Endometrium (tissue), 2 donors: ENCODE measurements around the gene CLPTM1.

Experiments used
- FAIRE-seq: peaks from 2 replicates; lab custom pipeline; 2012; peaks lifted over from hg19 to GRCh38; lab: Jason Lieb, UNC
- donor health status: control.
- donor health status: control.

CLPTM1 gene

DNA sequence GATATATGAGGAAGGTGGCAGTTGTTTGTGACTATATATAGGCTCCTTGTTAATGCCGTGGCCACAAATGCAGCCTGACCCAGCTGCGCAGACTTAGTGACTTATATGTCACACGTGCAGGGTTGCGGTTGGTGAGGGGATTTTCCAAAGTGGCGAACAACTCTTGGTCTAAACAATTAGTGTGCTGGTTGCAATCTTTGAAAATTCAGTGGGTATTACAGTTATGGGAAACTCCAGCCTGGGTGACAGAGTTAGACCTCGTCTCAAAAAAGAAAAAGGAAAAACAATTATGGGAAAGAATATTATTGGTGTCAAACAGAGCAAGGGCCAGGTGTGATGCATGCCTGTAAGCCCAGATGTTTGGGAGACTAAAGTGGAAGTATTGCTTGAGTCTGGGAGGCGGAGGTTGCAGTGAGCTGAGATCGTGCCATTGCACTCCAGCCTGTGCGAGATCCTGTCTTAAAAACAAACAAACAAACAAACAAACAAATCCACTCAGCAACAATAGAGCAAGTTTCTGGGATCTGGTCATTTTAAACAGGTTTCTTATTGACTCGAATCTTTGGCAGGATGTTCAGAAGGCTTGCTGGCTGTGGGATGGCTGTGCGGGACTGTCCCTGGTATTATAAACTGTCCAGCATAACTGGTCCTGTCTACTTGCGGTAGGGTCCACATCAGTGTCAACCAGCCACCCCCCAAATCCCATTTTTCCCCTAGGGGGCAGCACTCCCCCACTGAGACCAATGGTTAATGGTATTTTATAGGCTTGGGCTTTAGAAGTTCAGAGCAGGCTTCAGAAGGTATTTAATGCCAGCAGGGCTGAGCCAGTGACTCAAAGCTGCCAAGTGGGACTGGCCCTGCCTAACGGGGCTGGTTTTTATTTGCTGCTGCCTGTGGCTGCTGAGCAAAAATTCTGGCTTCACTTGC, 61.5 kb downstream of the CLPTM1 start:
- no peak for FAIRE-seq

GRCh38 chr19:45019187-45019586, 64.0 kb downstream of the CLPTM1 start:
- no peak for FAIRE-seq

- no peak for FAIRE-seq
Observed at GRCh38 chr19:45020071-45020470, 64.9 kb downstream of the CLPTM1 start.

DNA sequence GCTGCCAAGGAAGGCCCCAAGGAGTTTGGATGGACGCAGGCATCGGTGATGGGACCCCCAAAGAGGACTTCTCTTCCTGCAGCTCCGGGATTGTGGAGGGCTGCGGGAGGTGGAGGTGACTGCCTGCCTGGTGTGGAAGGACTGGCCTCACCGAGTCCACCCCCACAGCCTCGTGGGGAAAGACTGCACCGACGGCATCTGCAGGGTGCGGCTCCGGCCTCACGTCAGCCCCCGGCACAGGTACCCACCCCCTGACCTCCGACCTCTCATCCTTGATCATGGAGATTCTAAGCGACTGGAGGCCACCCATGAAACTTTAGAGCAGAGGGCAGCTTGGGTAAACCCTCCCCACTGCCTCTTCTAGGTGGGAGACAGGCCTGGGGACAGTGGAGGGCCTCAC, 66.8 kb downstream of the CLPTM1 start:
- no peak for FAIRE-seq

- FAIRE-seq = no peak
Observed at GRCh38 chr19:45023048-45023447, 67.9 kb downstream of the CLPTM1 start.

DNA sequence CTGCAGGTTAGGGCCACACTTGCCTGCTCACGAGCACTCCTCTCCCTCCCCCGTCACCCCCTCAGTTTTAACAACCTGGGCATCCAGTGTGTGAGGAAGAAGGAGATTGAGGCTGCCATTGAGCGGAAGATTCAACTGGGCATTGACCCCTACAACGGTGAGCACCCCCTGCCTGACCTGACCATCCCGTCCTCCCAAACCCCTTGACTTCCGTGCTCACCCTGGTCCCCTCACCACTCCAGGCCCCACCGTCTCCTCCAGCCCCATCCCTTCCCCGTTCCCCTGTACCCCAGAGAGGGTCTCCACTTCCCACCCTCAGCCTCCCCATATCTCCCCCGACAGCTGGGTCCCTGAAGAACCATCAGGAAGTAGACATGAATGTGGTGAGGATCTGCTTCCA, 70.1 kb downstream of the CLPTM1 start:
- no peak for FAIRE-seq

- no peak for FAIRE-seq
Observed at GRCh38 chr19:45027371-45027770, 72.2 kb downstream of the CLPTM1 start.

DNA sequence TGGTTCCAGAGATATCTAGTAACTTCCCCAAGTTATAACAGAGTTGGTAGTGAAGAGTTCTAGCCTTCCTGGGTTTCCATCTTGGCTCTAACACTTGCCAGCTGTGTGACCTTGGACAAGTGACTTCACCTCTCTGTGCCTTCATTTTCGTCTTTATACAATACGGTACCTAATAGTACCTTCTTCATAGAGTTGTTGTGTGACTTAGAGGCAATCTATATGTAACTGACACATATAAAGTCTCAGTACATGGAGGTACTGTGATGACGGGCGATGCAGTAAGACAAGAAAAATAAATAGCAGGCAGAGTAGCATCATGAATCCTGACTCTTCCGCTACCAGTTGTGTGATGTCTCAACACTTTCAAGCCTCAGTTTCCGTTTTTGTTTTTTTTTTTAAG, 75.6 kb downstream of the CLPTM1 start:
- no peak for FAIRE-seq

- no peak for FAIRE-seq
Observed at GRCh38 chr19:45032421-45032820, 77.2 kb downstream of the CLPTM1 start.

DNA sequence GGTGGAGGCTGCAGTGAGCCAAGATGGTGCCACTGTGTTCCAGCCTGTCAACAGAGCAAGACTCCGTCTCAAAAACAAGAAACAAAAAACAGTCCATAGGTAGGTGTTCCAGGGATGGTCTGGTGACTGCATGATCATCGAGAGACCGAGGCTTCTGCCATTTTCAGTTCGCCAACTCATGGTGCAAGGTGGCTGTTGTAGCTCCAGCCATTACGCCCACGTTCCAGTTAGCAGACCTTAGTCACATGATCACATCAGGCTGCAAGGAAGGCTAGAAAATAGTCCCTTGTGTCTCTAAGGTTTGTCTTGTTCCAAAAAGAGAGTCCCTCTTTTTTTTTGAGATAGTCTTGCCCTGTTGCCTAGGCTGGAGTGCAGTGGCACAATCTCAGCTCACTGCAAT, 80.6 kb downstream of the CLPTM1 start:
- FAIRE-seq = no peak

DNA sequence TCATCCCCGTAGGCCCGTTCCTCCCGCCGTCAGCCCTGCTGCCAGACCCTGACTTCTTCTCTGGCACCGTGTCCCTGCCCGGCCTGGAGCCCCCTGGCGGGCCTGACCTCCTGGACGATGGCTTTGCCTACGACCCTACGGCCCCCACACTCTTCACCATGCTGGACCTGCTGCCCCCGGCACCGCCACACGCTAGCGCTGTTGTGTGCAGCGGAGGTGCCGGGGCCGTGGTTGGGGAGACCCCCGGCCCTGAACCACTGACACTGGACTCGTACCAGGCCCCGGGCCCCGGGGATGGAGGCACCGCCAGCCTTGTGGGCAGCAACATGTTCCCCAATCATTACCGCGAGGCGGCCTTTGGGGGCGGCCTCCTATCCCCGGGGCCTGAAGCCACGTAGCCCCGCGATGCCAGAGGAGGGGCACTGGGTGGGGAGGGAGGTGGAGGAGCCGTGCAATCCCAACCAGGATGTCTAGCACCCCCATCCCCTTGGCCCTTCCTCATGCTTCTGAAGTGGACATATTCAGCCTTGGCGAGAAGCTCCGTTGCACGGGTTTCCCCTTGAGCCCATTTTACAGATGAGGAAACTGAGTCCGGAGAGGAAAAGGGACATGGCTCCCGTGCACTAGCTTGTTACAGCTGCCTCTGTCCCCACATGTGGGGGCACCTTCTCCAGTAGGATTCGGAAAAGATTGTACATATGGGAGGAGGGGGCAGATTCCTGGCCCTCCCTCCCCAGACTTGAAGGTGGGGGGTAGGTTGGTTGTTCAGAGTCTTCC, 82.4 kb downstream of the CLPTM1 start:
- no peak for FAIRE-seq

DNA sequence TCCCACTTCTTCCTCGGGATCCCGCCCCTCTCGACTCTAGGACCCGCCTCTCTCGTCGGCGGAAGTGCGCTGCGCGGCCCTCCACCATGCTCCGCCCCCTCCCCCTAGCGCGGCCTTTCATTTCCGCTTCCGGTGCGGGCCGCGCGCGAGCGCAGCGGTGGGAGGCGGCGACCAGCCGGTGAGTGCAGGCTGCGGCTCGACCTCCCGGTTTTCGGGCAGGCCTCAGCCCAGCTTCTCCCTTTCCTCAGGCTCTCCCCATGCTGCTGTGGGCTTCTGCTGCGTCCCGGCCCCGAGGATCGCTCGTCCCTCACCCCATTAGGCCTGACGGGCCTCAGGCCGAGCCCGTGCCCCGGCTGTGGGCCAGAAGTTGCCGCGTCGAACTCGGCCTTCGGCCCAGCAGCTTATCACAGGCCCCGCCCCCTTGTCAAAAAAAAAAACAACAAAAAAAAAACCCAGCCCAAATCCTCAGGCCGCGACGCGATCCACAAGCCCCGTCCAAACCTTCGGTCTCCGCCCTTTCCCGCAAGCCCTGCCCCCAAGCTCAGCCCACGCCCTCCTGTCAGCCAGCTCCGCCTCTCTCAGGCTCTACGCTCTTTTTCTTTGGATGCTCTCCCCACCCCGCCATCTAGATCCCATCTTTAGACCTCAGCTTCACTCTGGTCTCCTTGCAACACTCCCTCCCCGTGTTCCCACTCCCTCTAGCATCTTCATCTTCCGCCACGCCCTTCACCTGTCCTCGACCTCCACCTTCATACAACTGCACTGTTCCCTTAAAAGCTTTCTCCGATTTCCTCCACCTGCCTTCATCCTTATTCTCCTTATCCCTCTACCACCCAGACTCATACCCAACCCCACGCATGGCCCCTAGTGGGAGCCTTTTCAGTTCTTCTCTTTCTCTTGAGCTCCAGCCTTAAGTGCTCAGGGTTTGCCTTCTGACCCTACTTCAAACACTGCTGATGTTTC, 84.0 kb downstream of the CLPTM1 start, which contains the start of gene CLASRP:
CLASRP (plus strand) TSS at position 115 of the 963 bp plus-strand sequence. CDS start 1,168 bp downstream, outside the sequence.
- peak; percentile 88 for FAIRE-seq

DNA sequence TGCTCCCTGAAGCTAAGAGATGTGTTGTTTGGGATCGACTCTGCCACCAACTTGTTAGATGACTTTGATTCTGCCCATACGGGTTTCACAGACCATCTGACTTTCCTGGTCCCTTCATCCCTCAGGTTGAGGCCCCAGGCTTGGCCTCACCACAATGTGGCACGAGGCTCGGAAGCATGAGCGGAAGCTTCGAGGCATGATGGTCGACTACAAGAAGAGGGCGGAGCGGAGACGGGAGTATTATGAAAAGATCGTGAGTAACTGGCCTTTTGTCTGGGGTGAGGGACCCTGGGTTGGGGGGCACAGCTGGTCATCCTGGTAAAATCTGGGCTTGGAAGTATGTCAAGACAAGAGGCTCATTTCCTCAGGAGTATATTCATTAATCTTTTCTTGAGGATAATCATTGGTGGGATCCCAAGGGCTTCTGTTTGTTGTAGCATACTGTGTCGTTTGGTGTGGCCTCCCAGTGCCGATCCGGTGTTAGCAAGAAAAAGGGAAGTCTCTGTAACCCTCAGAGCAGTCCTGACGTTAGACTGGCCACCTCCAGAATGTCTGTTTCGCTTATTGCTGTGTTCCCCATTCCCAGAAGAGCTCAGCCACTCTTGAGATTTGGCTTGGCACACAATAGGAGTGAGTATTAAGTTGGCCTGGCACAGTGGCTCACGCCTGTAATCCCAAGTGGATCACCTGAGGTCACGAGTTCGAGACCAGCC, 85.0 kb downstream of the CLPTM1 start:
- no peak for FAIRE-seq

GRCh38 chr19:45041125-45041524, 85.9 kb downstream of the CLPTM1 start:
- FAIRE-seq = no peak
